H9 (cell line): Measurements from ENCODE around the gene RICTOR. TPM values are rescaled to one million over a fixed set of nuclear protein-coding genes. Genes with fewer than 3 reads are reported as not detected.

ENCODE experiments used
- DNase-seq: peaks from one replicate; pipeline ENCODE4 v3.0.0-alpha.2; 2017
- H2AFZ ChIP-seq: one replicate; pipeline ENCODE4 v1.6.1; 2013; ENCODE audit warnings: mild to moderate bottlenecking, low read length, control low read depth, moderate library complexity
- H2AK5ac ChIP-seq: 2 replicates; pipeline ENCODE4 v1.6.1; 2013; ENCODE audit warnings: low read length, control low read depth, mixed read lengths; ENCODE audit not compliant: insufficient read length
- H2BK120ac ChIP-seq: one replicate; pipeline ENCODE4 v1.6.1; 2013; ENCODE audit warnings: low read depth, mild to moderate bottlenecking, low read length, control low read depth, inconsistent platforms; ENCODE audit not compliant: poor library complexity, severe bottlenecking
- H2BK12ac ChIP-seq: 2 replicates; pipeline ENCODE4 v1.6.1; 2013; ENCODE audit warnings: low read length, control low read depth, mixed read lengths, low read depth; ENCODE audit not compliant: insufficient read length
- H2BK15ac ChIP-seq: 2 replicates; pipeline ENCODE4 v1.6.1; 2013; ENCODE audit warnings: low read depth, low read length, control low read depth
- H2BK20ac ChIP-seq: one replicate; pipeline ENCODE4 v1.6.1; 2013; ENCODE audit warnings: low read depth, mild to moderate bottlenecking, low read length, control low read depth, inconsistent platforms; ENCODE audit not compliant: poor library complexity, severe bottlenecking
- H2BK5ac ChIP-seq: 2 replicates; pipeline ENCODE4 v1.6.1; 2013; ENCODE audit warnings: low read length, control low read depth, mixed read lengths; ENCODE audit not compliant: insufficient read length
- H3K14ac ChIP-seq: 2 replicates; pipeline ENCODE4 v1.6.1; 2013; ENCODE audit warnings: low read length, control low read depth; ENCODE audit not compliant: insufficient read depth
- H3K18ac ChIP-seq: 2 replicates; pipeline ENCODE4 v1.6.1; 2013; ENCODE audit warnings: low read depth, mild to moderate bottlenecking, mixed read lengths, low read length, control low read depth; ENCODE audit not compliant: insufficient read length
- H3K23ac ChIP-seq: 2 replicates; pipeline ENCODE4 v1.6.1; 2013; ENCODE audit warnings: low read length, control low read depth, mixed read lengths, low read depth; ENCODE audit not compliant: insufficient read length
- H3K23me2 ChIP-seq: 2 replicates; pipeline ENCODE4 v1.6.1; 2013; ENCODE audit warnings: low read depth, mild to moderate bottlenecking, mixed read lengths, low read length, control low read depth; ENCODE audit not compliant: insufficient read length, poor library complexity, severe bottlenecking
- H3K27ac ChIP-seq: 2 replicates; pipeline ENCODE4 v1.5.1; 2013; ENCODE audit warnings: low read length, control low read depth, mixed read lengths, low read depth; ENCODE audit not compliant: insufficient read length
- H3K27me3 ChIP-seq: 2 replicates; pipeline ENCODE4 v1.6.1; 2013; ENCODE audit warnings: low read length, control low read depth, inconsistent platforms; ENCODE audit not compliant: insufficient read depth
- H3K4ac ChIP-seq: 2 replicates; pipeline ENCODE4 v1.6.1; 2013; ENCODE audit warnings: low read depth, mild to moderate bottlenecking, control low read depth, inconsistent platforms, low read length, moderate library complexity
- H3K4me1 ChIP-seq: 2 replicates; pipeline ENCODE4 v1.6.1; 2013; ENCODE audit warnings: low read length, control low read depth, inconsistent platforms; ENCODE audit not compliant: insufficient read depth
- H3K4me2 ChIP-seq: 2 replicates; pipeline ENCODE4 v1.6.1; 2013; ENCODE audit warnings: low read length, control low read depth, mixed read lengths; ENCODE audit not compliant: insufficient read length, insufficient read depth
- H3K56ac ChIP-seq: 2 replicates; pipeline ENCODE4 v1.6.1; 2013; ENCODE audit warnings: low read depth, mild to moderate bottlenecking, mixed read lengths, low read length, control low read depth; ENCODE audit not compliant: insufficient read length
- H3K79me1 ChIP-seq: 2 replicates; pipeline ENCODE4 v1.6.1; 2013; ENCODE audit warnings: low read depth, mild to moderate bottlenecking, moderate library complexity, low read length, control low read depth, inconsistent platforms; ENCODE audit not compliant: insufficient read depth, poor library complexity, severe bottlenecking
- H3K79me2 ChIP-seq: 2 replicates; pipeline ENCODE4 v1.6.1; 2013; ENCODE audit warnings: low read length, control low read depth, inconsistent platforms; ENCODE audit not compliant: insufficient read depth
- H3K9ac ChIP-seq: 2 replicates; pipeline ENCODE4 v1.6.1; 2013; ENCODE audit warnings: low read length, control low read depth, mixed read lengths; ENCODE audit not compliant: insufficient read length; ENCODE audit errors: extremely low read depth
- H3K9me3 ChIP-seq: one replicate; pipeline ENCODE4 v1.6.1; 2013; ENCODE audit warnings: low read depth, low read length, inconsistent platforms; ENCODE audit not compliant: control insufficient read depth
- H3T11ph ChIP-seq: one replicate; pipeline ENCODE4 v1.6.1; 2013; ENCODE audit warnings: mild to moderate bottlenecking, low read length, control low read depth, inconsistent platforms
- H4K20me1 ChIP-seq: one replicate; pipeline ENCODE4 v1.6.1; 2013; ENCODE audit not compliant: control insufficient read depth, insufficient read length, insufficient read depth
- H4K5ac ChIP-seq: 2 replicates; pipeline ENCODE4 v1.6.1; 2013; ENCODE audit warnings: low read depth, mild to moderate bottlenecking, mixed read lengths, low read length, control low read depth; ENCODE audit not compliant: insufficient read length
- H4K8ac ChIP-seq: replicated peaks from 2 replicates; pipeline ENCODE4 v1.6.1; 2013; ENCODE audit warnings: low read length, control low read depth, mixed read lengths, low read depth; ENCODE audit not compliant: insufficient read length
- H4K91ac ChIP-seq: 2 replicates; pipeline ENCODE4 v1.6.1; 2013; ENCODE audit warnings: low read depth, mild to moderate bottlenecking, moderate library complexity, mixed read lengths, low read length, control low read depth; ENCODE audit not compliant: insufficient read length
- H3K27ac Mint-ChIP-seq, 3 experiments: 2 replicates in 2 of 3; 3 replicates in 1 of 3; pipeline ENCODE4 v1.8.0; 2020 to 2021; ENCODE audit warnings: mixed read lengths in 3 of 3, mild to moderate bottlenecking in 1 of 3, moderate library complexity in 1 of 3
- H3K27me3 Mint-ChIP-seq: 2 replicates; pipeline ENCODE4 v1.8.0; 2021; ENCODE audit warnings: low read depth, mild to moderate bottlenecking, moderate library complexity, mixed read lengths
- H3K36me3 Mint-ChIP-seq, 3 experiments: 2 replicates in 2 of 3; 3 replicates in 1 of 3; pipeline ENCODE4 v1.8.0; 2020 to 2021; ENCODE audit warnings: low read depth in 3 of 3, mixed read lengths in 3 of 3; ENCODE audit not compliant: insufficient read depth in 1 of 3
- H3K4me1 Mint-ChIP-seq, 2 experiments: 2 replicates each; pipeline ENCODE4 v1.8.0; 2020; ENCODE audit warnings: mixed read lengths in 2 of 2
- H3K4me3 Mint-ChIP-seq, 2 experiments: 2 replicates in 1 of 2; 3 replicates in 1 of 2; pipeline ENCODE4 v1.8.0; 2020 to 2021; ENCODE audit warnings: mild to moderate bottlenecking in 2 of 2, mixed read lengths in 2 of 2, moderate library complexity in 1 of 2
- H3K9me3 Mint-ChIP-seq, 2 experiments: 2 replicates in 1 of 2; 3 replicates in 1 of 2; pipeline ENCODE4 v1.8.0; 2020; ENCODE audit warnings: mild to moderate bottlenecking in 2 of 2, mixed read lengths in 2 of 2, moderate library complexity in 1 of 2
- CTCF ChIP-seq: fragments of 200-600 bp; sonication (generic); conservative IDR thresholded peaks from 3 replicates; pipeline ENCODE4 v1.8.0; 2021; ENCODE audit warnings: antibody characterized with exemption, mild to moderate bottlenecking
- total RNA-seq: library from RNA; stranded (reverse); gene quantifications from 2 replicates; pipeline ENCODE4 v1.2.1, GENCODE V29; 2021

RICTOR gene
- total RNA-seq, 1 experiment from 2014 or later = 20.9 TPM

GRCh38 chr5:38906503-38906902 lies 167.7 kb downstream of the RICTOR start:
- H3K9me3 ChIP-seq = no peaks in the 10 kb centered on the region
- H3K27ac ChIP-seq = no peak overlapping the region
- H3K9me3 Mint-ChIP-seq = peaks cover 13 to 20% of the 10 kb centered on the region in 2 experiments
- no peak overlapping the region for H3K18ac ChIP-seq
- H3K23me2 ChIP-seq = no peaks in the 10 kb centered on the region
- no peak overlapping the region for H2BK15ac ChIP-seq
- H2BK20ac ChIP-seq = no peak overlapping the region
- no peak overlapping the region for H3K27ac Mint-ChIP-seq
- H3K4me1 Mint-ChIP-seq = no peaks in the 10 kb centered on the region
- H4K5ac ChIP-seq = no peak overlapping the region
- H2BK5ac ChIP-seq = no peak overlapping the region
- H2BK12ac ChIP-seq = no peak overlapping the region
- H3T11ph ChIP-seq = no peak overlapping the region
- H3K4ac ChIP-seq = no peak overlapping the region
- no peak overlapping the region for H3K14ac ChIP-seq
- no peak for TF ChIP-seq CTCF
- H3K4me3 Mint-ChIP-seq = no peak overlapping the region
- H3K23ac ChIP-seq = no peak overlapping the region
- H2BK120ac ChIP-seq = no peak overlapping the region
- no peaks in the 10 kb centered on the region for H3K79me2 ChIP-seq
- no peak overlapping the region for H2AFZ ChIP-seq
- H3K36me3 Mint-ChIP-seq = peaks cover 1 to 7% (median 7%) of the 10 kb centered on the region in 3 experiments; a peak in 3 of 7 replicates
- no peaks in the 10 kb centered on the region for H4K20me1 ChIP-seq
- H3K4me2 ChIP-seq = no peak overlapping the region
- no peak overlapping the region for H2AK5ac ChIP-seq
- no peak overlapping the region for H4K91ac ChIP-seq
- no peaks in the 10 kb centered on the region for H3K27me3 ChIP-seq
- H3K9ac ChIP-seq = no peak overlapping the region
- DNase-seq = no peak
- no peaks in the 10 kb centered on the region for H3K79me1 ChIP-seq
- H3K56ac ChIP-seq = no peak overlapping the region
- H3K27me3 Mint-ChIP-seq = peaks cover 4% of the 10 kb centered on the region
- no peak overlapping the region for H4K8ac ChIP-seq
- H3K4me1 ChIP-seq = no peaks in the 10 kb centered on the region
